HCT116 (cell line): ENCODE data around the gene MYBL2. TPM values are rescaled to one million over a fixed set of nuclear protein-coding genes. Genes with fewer than 3 reads are reported as not detected.

Experiments used
- ATAC-seq: fragments of 200-7000 bp; cut with Tn5 transposase; 2 replicates; pipeline ENCODE4 v1.9.1; 2020; ENCODE audit warnings: mild to moderate bottlenecking, moderate library complexity
- BruUV-seq: library from RNA; stranded (reverse); fragments of 400-500 nt; replicated peaks from 2 replicates; lab custom pipeline; 2021; lab: Mats Ljungman, UMichigan
- CTCF ChIA-PET: fragments of 300-600 bp; sonication (Branson Sonifier 250); formaldehyde crosslinking; loops from one replicate; lab custom pipeline; 2021; ENCODE audit warnings: antibody characterized with exemption; lab: Charles Lee
- POLR2A ChIA-PET: fragments of 300-600, 350-600 bp; sonication (Branson Sonifier 250); formaldehyde crosslinking; loops from one replicate; lab custom pipeline; 2021; ENCODE audit warnings: antibody characterized with exemption; lab: Charles Lee
- RAD21 ChIA-PET, 2 experiments: fragments of 300-600 bp; sonication (Branson Sonifier 250); formaldehyde crosslinking; loops; one replicate each; lab custom pipeline; 2023; ENCODE audit warnings: low total read pairs in 2 of 2; ENCODE audit not compliant: uncharacterized antibody in 2 of 2, unreplicated experiment in 2 of 2, low non-redundant PET in 1 of 2; lab: Charles Lee
- DNase-seq: peaks from one replicate; pipeline ENCODE4 v3.0.0-alpha.2; 2010; ENCODE audit warnings: low read depth, low spot score
- H2AFZ ChIP-seq: fragments of 200-600 bp; shearing (Covaris generic), sonication (generic); 2 replicates; pipeline ENCODE4 v1.6.1; 2017; ENCODE audit warnings: low read depth, mixed run types, mixed read lengths, antibody characterized with exemption, low read length; ENCODE audit not compliant: poor library complexity, severe bottlenecking
- H3K27ac ChIP-seq: 2 replicates; pipeline ENCODE4 v1.5.1; 2012; ENCODE audit warnings: low read depth, low read length
- H3K27me3 ChIP-seq: fragments of 200-600 bp; sonication (generic); 2 replicates; pipeline ENCODE4 v1.6.1; 2016; ENCODE audit warnings: mixed run types, low read length, mixed read lengths; ENCODE audit not compliant: insufficient read depth
- H3K36me3 ChIP-seq, 2 experiments: fragments of 200-500 bp in 1 of 2; fragments of 200-600 bp in 1 of 2; sonication (Bioruptor generic) in 1 of 2; sonication (generic) in 1 of 2; 2 replicates each; pipeline versions ENCODE4 v1.5.1 to v1.6.1; 2014 to 2016; ENCODE audit warnings: low read length in 2 of 2, inconsistent platforms in 1 of 2, mixed read lengths in 1 of 2, mixed run types in 1 of 2; ENCODE audit not compliant: insufficient read depth in 2 of 2, control insufficient read depth in 1 of 2
- H3K4me1 ChIP-seq, 2 experiments: fragments of 200-600 bp in 1 of 2; sonication (generic) in 1 of 2; 2 replicates each; pipeline versions ENCODE4 v1.5.1 to v1.6.1; 2012 to 2017; ENCODE audit warnings: low read length in 2 of 2, inconsistent platforms in 1 of 2, mild to moderate bottlenecking in 1 of 2, mixed read lengths in 1 of 2, mixed run types in 1 of 2, moderate library complexity in 1 of 2; ENCODE audit not compliant: insufficient read depth in 2 of 2, control insufficient read depth in 1 of 2
- H3K4me2 ChIP-seq: fragments of 200-600 bp; sonication (generic); 2 replicates; pipeline ENCODE4 v1.6.1; 2017; ENCODE audit warnings: mixed run types, low read length, mixed read lengths
- H3K4me3 ChIP-seq, 2 experiments: fragments of 200-600 bp in 1 of 2; sonication (generic) in 1 of 2; replicated peaks in 1 of 2; 2 replicates each; pipeline ENCODE4 v1.5.1; 2011 to 2016; ENCODE audit warnings: low read length in 2 of 2, control low read depth in 1 of 2, low read depth in 1 of 2, mild to moderate bottlenecking in 1 of 2, mixed read lengths in 1 of 2, mixed run types in 1 of 2
- H3K79me2 ChIP-seq: fragments of 200-600 bp; sonication (generic); 2 replicates; pipeline ENCODE4 v1.6.1; 2017; ENCODE audit warnings: mild to moderate bottlenecking, mixed run types, low read length, moderate library complexity, mixed read lengths; ENCODE audit not compliant: insufficient read depth
- H3K9ac ChIP-seq: fragments of 200-600 bp; sonication (generic); 2 replicates; pipeline ENCODE4 v1.6.1; 2016; ENCODE audit warnings: low read length, mixed read lengths
- H3K9me2 ChIP-seq: fragments of 200-600 bp; sonication (generic), shearing (Covaris generic); 2 replicates; pipeline ENCODE4 v1.6.1; 2017; ENCODE audit warnings: mixed run types, mild to moderate bottlenecking, moderate library complexity; ENCODE audit not compliant: insufficient read depth
- H3K9me3 ChIP-seq, 2 experiments: fragments of 200-500 bp in 1 of 2; fragments of 200-600 bp in 1 of 2; sonication (Bioruptor generic) in 1 of 2; sonication (generic) in 1 of 2; 2 replicates each; pipeline ENCODE4 v1.6.1; 2014 to 2017; ENCODE audit warnings: low read length in 2 of 2, mixed read lengths in 2 of 2, inconsistent platforms in 1 of 2, low read depth in 1 of 2, mild to moderate bottlenecking in 1 of 2, mixed run types in 1 of 2, moderate library complexity in 1 of 2; ENCODE audit not compliant: control insufficient read depth in 1 of 2, insufficient read depth in 1 of 2
- H4K20me1 ChIP-seq: fragments of 200-600 bp; sonication (generic), shearing (Covaris generic); 2 replicates; pipeline ENCODE4 v1.6.1; 2017; ENCODE audit warnings: mixed run types, mild to moderate bottlenecking, moderate library complexity; ENCODE audit not compliant: insufficient read depth
- CBX3 ChIP-seq: IDR thresholded peaks from 2 replicates; pipeline ENCODE4 v1.6.1; 2012; ENCODE audit warnings: low read depth
- CEBPB ChIP-seq: IDR thresholded peaks from 2 replicates; pipeline ENCODE4 v1.6.1; 2012; ENCODE audit warnings: low read depth
- EGR1 ChIP-seq: IDR thresholded peaks from 2 replicates; pipeline ENCODE4 v1.6.1; 2012; ENCODE audit warnings: low read depth
- EZH2phosphoT487 ChIP-seq: fragments of 200-600 bp; IDR thresholded peaks from 2 replicates; pipeline ENCODE4 v1.6.1; 2018; ENCODE audit warnings: antibody characterized with exemption, borderline replicate concordance
- FOSL1 ChIP-seq: IDR thresholded peaks from 2 replicates; pipeline ENCODE4 v1.6.1; 2012; ENCODE audit warnings: low read depth
- JUND ChIP-seq: IDR thresholded peaks from 2 replicates; pipeline ENCODE4 v1.6.1; 2012
- POLR2AphosphoS5 ChIP-seq: IDR thresholded peaks from 2 replicates; pipeline ENCODE4 v1.6.1; 2011; ENCODE audit warnings: mild to moderate bottlenecking, low read depth, low read length, moderate library complexity
- SIN3A ChIP-seq: IDR thresholded peaks from 2 replicates; pipeline ENCODE4 v1.6.1; 2012; ENCODE audit warnings: low read depth
- SP1 ChIP-seq: IDR thresholded peaks from 2 replicates; pipeline ENCODE4 v1.6.1; 2012; ENCODE audit warnings: low read depth
- TCF7L2 ChIP-seq: IDR thresholded peaks from 2 replicates; pipeline ENCODE4 v1.7.0; 2011; ENCODE audit warnings: borderline replicate concordance, inconsistent platforms; ENCODE audit not compliant: insufficient read depth, insufficient read length; ENCODE audit errors: extremely low read depth
- YY1 ChIP-seq: IDR thresholded peaks from 2 replicates; pipeline ENCODE4 v1.6.1; 2011; ENCODE audit warnings: low read length, low read depth, moderate library complexity, mild to moderate bottlenecking; ENCODE audit not compliant: insufficient replicate concordance; ENCODE audit errors: extremely low read depth
- ZFX ChIP-seq: fragments of 450-650 bp; IDR thresholded peaks from 2 replicates; pipeline ENCODE4 v1.6.1; 2017
- intact Hi-C: fragments of 100-400 bp; cut with micrococcal nuclease; formaldehyde crosslinking; loops from 2 replicates; pipeline ENCODE4 v1.10.0; 2022
- total RNA-seq: library from RNA; stranded (reverse); gene quantifications from one replicate; pipeline ENCODE4 v1.2.1, GENCODE V29; 2021; ENCODE audit not compliant: unreplicated experiment
- TF ChIP-seq, protein P1 (sequence below): IDR thresholded peaks from 2 replicates; pipeline ENCODE4 v1.6.1; 2011; ENCODE audit warnings: mild to moderate bottlenecking, low read length, moderate library complexity; ENCODE audit not compliant: insufficient replicate concordance; ENCODE audit errors: extremely low read depth
- TF ChIP-seq, protein P2 (sequence below): IDR thresholded peaks from 2 replicates; pipeline ENCODE4 v1.6.1; 2012
- TF ChIP-seq, protein P3 (sequence below): IDR thresholded peaks from 2 replicates; pipeline ENCODE4 v1.6.1; 2012; ENCODE audit warnings: low read depth
- TF ChIP-seq, protein P4 (sequence below), 3 experiments: fragments of 200-600 bp in 1 of 3; sonication (generic) in 1 of 3; IDR thresholded peaks in 2 of 3; conservative IDR thresholded peaks in 1 of 3; 2 replicates each; pipeline ENCODE4 v1.5.1; 2012 to 2017; ENCODE audit warnings: low read depth in 2 of 3, low read length in 2 of 3, antibody characterized with exemption in 1 of 3, borderline replicate concordance in 1 of 3, control low read depth in 1 of 3, mild to moderate bottlenecking in 1 of 3, mixed read lengths in 1 of 3, mixed run types in 1 of 3, moderate library complexity in 1 of 3; ENCODE audit not compliant: insufficient read depth in 1 of 3
- TF ChIP-seq, protein P5 (sequence below): IDR thresholded peaks from 2 replicates; pipeline ENCODE4 v1.6.1; 2012

The MYBL2 gene
- total RNA-seq, 1 experiment from 2014 or later, result 92.1 TPM

DNA sequence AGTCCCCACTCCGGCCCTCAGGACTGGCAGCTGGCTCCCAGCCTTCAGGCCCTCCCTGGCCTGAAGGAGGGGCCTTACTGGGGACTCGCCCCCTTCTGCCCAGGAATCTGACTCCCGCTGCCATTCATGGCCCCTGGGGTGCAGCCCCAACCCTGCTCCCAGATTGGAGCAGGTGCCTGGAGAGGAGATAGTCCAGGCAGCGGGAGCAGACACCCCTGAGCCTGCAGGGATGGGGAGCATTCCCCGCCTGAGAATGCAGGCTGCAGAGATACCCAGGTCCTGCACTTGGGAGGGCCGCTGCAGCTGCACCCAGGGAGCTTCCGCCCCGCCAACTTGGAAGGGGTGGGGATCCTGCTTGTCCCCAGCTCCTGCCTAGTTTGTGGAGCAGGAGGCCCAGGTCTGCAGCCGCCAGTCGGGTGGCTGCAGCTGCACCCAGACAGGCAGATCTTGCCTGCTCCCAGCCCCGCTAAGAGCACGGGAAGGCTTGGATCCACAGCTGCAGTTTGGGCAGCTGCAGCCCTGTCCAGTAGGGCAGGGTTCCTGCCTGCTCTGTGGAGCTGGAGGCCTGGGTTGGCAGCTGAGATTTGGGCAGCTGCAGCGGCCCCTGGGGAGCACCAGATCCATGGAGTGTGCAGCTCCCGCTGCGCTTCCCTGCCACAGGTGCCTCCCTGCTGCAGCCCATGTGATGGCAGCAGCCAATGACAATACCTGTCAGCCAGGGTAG is 54.7 kb downstream of the MYBL2 start:
- TF ChIP-seq JUND (no peak), FOSL1 (no peak), ZFX (no peak), SP1 (no peak), SIN3A (no peak), TCF7L2 (no peak), EGR1 (no peak), EZH2phosphoT487 (no peak), YY1 (no peak), CEBPB (no peak), CBX3 (no peak), POLR2AphosphoS5 (no peak)
- TF ChIP-seq, protein P1, sequence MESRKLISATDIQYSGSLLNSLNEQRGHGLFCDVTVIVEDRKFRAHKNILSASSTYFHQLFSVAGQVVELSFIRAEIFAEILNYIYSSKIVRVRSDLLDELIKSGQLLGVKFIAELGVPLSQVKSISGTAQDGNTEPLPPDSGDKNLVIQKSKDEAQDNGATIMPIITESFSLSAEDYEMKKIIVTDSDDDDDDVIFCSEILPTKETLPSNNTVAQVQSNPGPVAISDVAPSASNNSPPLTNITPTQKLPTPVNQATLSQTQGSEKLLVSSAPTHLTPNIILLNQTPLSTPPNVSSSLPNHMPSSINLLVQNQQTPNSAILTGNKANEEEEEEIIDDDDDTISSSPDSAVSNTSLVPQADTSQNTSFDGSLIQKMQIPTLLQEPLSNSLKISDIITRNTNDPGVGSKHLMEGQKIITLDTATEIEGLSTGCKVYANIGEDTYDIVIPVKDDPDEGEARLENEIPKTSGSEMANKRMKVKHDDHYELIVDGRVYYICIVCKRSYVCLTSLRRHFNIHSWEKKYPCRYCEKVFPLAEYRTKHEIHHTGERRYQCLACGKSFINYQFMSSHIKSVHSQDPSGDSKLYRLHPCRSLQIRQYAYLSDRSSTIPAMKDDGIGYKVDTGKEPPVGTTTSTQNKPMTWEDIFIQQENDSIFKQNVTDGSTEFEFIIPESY, result no peak
- TF ChIP-seq, protein P2, sequence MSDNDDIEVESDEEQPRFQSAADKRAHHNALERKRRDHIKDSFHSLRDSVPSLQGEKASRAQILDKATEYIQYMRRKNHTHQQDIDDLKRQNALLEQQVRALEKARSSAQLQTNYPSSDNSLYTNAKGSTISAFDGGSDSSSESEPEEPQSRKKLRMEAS, result no peak
- TF ChIP-seq, protein P3, sequence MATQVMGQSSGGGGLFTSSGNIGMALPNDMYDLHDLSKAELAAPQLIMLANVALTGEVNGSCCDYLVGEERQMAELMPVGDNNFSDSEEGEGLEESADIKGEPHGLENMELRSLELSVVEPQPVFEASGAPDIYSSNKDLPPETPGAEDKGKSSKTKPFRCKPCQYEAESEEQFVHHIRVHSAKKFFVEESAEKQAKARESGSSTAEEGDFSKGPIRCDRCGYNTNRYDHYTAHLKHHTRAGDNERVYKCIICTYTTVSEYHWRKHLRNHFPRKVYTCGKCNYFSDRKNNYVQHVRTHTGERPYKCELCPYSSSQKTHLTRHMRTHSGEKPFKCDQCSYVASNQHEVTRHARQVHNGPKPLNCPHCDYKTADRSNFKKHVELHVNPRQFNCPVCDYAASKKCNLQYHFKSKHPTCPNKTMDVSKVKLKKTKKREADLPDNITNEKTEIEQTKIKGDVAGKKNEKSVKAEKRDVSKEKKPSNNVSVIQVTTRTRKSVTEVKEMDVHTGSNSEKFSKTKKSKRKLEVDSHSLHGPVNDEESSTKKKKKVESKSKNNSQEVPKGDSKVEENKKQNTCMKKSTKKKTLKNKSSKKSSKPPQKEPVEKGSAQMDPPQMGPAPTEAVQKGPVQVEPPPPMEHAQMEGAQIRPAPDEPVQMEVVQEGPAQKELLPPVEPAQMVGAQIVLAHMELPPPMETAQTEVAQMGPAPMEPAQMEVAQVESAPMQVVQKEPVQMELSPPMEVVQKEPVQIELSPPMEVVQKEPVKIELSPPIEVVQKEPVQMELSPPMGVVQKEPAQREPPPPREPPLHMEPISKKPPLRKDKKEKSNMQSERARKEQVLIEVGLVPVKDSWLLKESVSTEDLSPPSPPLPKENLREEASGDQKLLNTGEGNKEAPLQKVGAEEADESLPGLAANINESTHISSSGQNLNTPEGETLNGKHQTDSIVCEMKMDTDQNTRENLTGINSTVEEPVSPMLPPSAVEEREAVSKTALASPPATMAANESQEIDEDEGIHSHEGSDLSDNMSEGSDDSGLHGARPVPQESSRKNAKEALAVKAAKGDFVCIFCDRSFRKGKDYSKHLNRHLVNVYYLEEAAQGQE, result no peak
- TF ChIP-seq, protein P4, sequence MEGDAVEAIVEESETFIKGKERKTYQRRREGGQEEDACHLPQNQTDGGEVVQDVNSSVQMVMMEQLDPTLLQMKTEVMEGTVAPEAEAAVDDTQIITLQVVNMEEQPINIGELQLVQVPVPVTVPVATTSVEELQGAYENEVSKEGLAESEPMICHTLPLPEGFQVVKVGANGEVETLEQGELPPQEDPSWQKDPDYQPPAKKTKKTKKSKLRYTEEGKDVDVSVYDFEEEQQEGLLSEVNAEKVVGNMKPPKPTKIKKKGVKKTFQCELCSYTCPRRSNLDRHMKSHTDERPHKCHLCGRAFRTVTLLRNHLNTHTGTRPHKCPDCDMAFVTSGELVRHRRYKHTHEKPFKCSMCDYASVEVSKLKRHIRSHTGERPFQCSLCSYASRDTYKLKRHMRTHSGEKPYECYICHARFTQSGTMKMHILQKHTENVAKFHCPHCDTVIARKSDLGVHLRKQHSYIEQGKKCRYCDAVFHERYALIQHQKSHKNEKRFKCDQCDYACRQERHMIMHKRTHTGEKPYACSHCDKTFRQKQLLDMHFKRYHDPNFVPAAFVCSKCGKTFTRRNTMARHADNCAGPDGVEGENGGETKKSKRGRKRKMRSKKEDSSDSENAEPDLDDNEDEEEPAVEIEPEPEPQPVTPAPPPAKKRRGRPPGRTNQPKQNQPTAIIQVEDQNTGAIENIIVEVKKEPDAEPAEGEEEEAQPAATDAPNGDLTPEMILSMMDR (IDR thresholded peaks at IDR 0.05 in 2 of 3, conservative IDR thresholded peaks at IDR 0.05 in 1 of 3; ENCODE audit: borderline replicate concordance in 1 of 3, insufficient read depth in 1 of 3, low read depth in 2 of 3, low read length in 2 of 3), result no peak
- TF ChIP-seq, protein P5, sequence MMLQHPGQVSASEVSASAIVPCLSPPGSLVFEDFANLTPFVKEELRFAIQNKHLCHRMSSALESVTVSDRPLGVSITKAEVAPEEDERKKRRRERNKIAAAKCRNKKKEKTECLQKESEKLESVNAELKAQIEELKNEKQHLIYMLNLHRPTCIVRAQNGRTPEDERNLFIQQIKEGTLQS, result no peak
- Histone ChIP-seq H3K79me2 (no peaks in the 10 kb centered on the region), H3K9me2 (no peaks in the 10 kb centered on the region), H2AFZ (no peak overlapping the region), H3K9me3 (no peaks in the 10 kb centered on the region), H3K27ac (no peak overlapping the region), H3K36me3 (0 out of 4 replicates have a peak, but pooled peaks cover 0 to 2% of the 10 kb centered on the region in 2 experiments), H3K4me1 (no peaks in the 10 kb centered on the region), H3K27me3 (no peaks in the 10 kb centered on the region), H3K9ac (no peak overlapping the region), H4K20me1 (no peaks in the 10 kb centered on the region), H3K4me2 (no peak overlapping the region), H3K4me3 (no peak overlapping the region)
- intact Hi-C loops, result no loop called here
- CTCF ChIA-PET, result no interaction called here
- no peak for ATAC-seq
- POLR2A ChIA-PET, result no interaction called here
- no TSS peak for BruUV-seq
- DNase-seq, result no peak
- RAD21 ChIA-PET, result no interaction called here
